ENCODE results near the gene SLC9A4. TPM values are rescaled to one million over a fixed set of nuclear protein-coding genes. Genes with fewer than 3 reads are reported as not detected.

The SLC9A4 gene
- total and polyA plus RNA-seq, 2 donors (not counting 1 experiment from before 2014, with no cell fraction given), result 0.20 TPM; not detected in 1

GRCh38 chr2:102523651-102524050 is 50.6 kb downstream of the SLC9A4 start:
- Histone ChIP-seq H3K4me2 (replicated peaks; ENCODE audit: low read depth, low read length, poor library complexity, severe bottlenecking) (no peak overlapping the region), H3K4me3 (ENCODE audit: control extremely low read depth in 1 of 5, extremely low read depth in 1 of 5, insufficient read depth in 1 of 5, low read depth in 2 of 5, low read length in 4 of 5) (no peak overlapping the region), H3K36me3 (replicated peaks in 1 of 2; ENCODE audit: control extremely low read depth in 1 of 2, control insufficient read depth in 1 of 2, extremely low read depth in 1 of 2, insufficient read depth in 2 of 2, low read length in 1 of 2) (no peaks in the 10 kb centered on the region), H4K20me1 (ENCODE audit: control insufficient read depth, insufficient read depth, low read length, poor library complexity, severe bottlenecking) (no peaks in the 10 kb centered on the region), H3K27ac (ENCODE audit: low read length in 2 of 2) (no peak overlapping the region), H3K9ac (ENCODE audit: low read length) (no peak overlapping the region), H2AFZ (ENCODE audit: insufficient read depth, low read depth, low read length, poor library complexity, severe bottlenecking) (no peak overlapping the region), H3K79me2 (ENCODE audit: control insufficient read depth, insufficient read depth, low read length) (no peaks in the 10 kb centered on the region), H3K27me3 (replicated peaks in 1 of 4; ENCODE audit: control extremely low read depth in 1 of 4, control insufficient read depth in 3 of 4, insufficient read depth in 4 of 4, low read length in 3 of 4) (peaks cover 0 to 3% (median 0%) of the 10 kb centered on the region in 4 experiments), H3K9me3 (ENCODE audit: control extremely low read depth in 1 of 3, control insufficient read depth in 2 of 3, insufficient read depth in 1 of 3, low read length in 2 of 3) (no peaks in the 10 kb centered on the region), H3K4me1 (ENCODE audit: control insufficient read depth in 2 of 2, insufficient read depth in 2 of 2, low read length in 2 of 2) (no peaks in the 10 kb centered on the region)
- no peak for TF ChIP-seq CTCF (IDR thresholded peaks at IDR 0.05)
- no peak for TF ChIP-seq EZH2 (IDR thresholded peaks at IDR 0.05; ENCODE audit: borderline replicate concordance, insufficient read depth, low read depth, low read length, poor library complexity, severe bottlenecking)
- peaks cover 13% of the 10 kb centered on the region for H3K27me3 Mint-ChIP-seq
- ChIA-PET POLR2A (no interaction called here), CTCF (no interaction called here)
- intact Hi-C loops (cut with micrococcal nuclease), result no loop called here
- 67% methylated on average over 3 of the region's 3 CpGs for WGBS (ENCODE audit: insufficient coverage)
- H3K4me1 Mint-ChIP-seq, result no peaks in the 10 kb centered on the region
- no peaks in the 10 kb centered on the region for H3K9me3 Mint-ChIP-seq (ENCODE audit: insufficient read depth)
- H3K4me3 Mint-ChIP-seq, result no peak overlapping the region
- no peak overlapping the region for H3K27ac Mint-ChIP-seq
- no peak for ATAC-seq (ENCODE audit: low read depth)
- no peak for DNase-seq

GRCh38 chr2:102527086-102527485 is 54.1 kb downstream of the SLC9A4 start:
- ChIA-PET POLR2A (no interaction called here), CTCF (no interaction called here)
- no peak overlapping the region for H3K4me2 ChIP-seq (replicated peaks; ENCODE audit: low read depth, low read length, poor library complexity, severe bottlenecking)
- ATAC-seq (ENCODE audit: low read depth) (no peak), DNase-seq (no peak)
- H3K79me2 ChIP-seq (ENCODE audit: control insufficient read depth, insufficient read depth, low read length), result no peaks in the 10 kb centered on the region
- H3K9ac ChIP-seq (ENCODE audit: low read length), result no peak overlapping the region
- H2AFZ ChIP-seq (ENCODE audit: insufficient read depth, low read depth, low read length, poor library complexity, severe bottlenecking), result no peak overlapping the region
- H3K9me3 ChIP-seq (ENCODE audit: control extremely low read depth in 1 of 3, control insufficient read depth in 2 of 3, insufficient read depth in 1 of 3, low read length in 2 of 3), result peaks cover 0 to under 1% (median 0%) of the 10 kb centered on the region in 3 donors
- Mint-ChIP-seq H3K4me1 (no peaks in the 10 kb centered on the region), H3K27ac (no peak overlapping the region), H3K27me3 (peaks cover 13% of the 10 kb centered on the region), H3K9me3 (ENCODE audit: insufficient read depth) (no peaks in the 10 kb centered on the region), H3K4me3 (no peak overlapping the region)
- peaks cover 0 to 3% (median 0%) of the 10 kb centered on the region in 4 experiments for H3K27me3 ChIP-seq (replicated peaks in 1 of 4; ENCODE audit: control extremely low read depth in 1 of 4, control insufficient read depth in 3 of 4, insufficient read depth in 4 of 4, low read length in 3 of 4)
- H4K20me1 ChIP-seq (ENCODE audit: control insufficient read depth, insufficient read depth, low read length, poor library complexity, severe bottlenecking), result no peaks in the 10 kb centered on the region
- TF ChIP-seq EZH2 (IDR thresholded peaks at IDR 0.05; ENCODE audit: borderline replicate concordance, insufficient read depth, low read depth, low read length, poor library complexity, severe bottlenecking), result no peak
- no peak for TF ChIP-seq CTCF (IDR thresholded peaks at IDR 0.05)
- intact Hi-C loops (cut with micrococcal nuclease), result no loop called here
- H3K4me3 ChIP-seq (ENCODE audit: control extremely low read depth in 1 of 5, extremely low read depth in 1 of 5, insufficient read depth in 1 of 5, low read depth in 2 of 5, low read length in 4 of 5), result no peak overlapping the region
- H3K36me3 ChIP-seq (replicated peaks in 1 of 2; ENCODE audit: control extremely low read depth in 1 of 2, control insufficient read depth in 1 of 2, extremely low read depth in 1 of 2, insufficient read depth in 2 of 2, low read length in 1 of 2), result no peaks in the 10 kb centered on the region
- no peaks in the 10 kb centered on the region for H3K4me1 ChIP-seq (ENCODE audit: control insufficient read depth in 2 of 2, insufficient read depth in 2 of 2, low read length in 2 of 2)
- H3K27ac ChIP-seq (ENCODE audit: low read length in 2 of 2), result no peak overlapping the region

Data from B cell (primary cell).